H54 (cell line): ENCODE results near the gene TSPAN15.
A peak's percentile ranks its signal among the peaks of the same experiment; 100 is the strongest.

Experiments
- DNase-seq: peaks from one replicate; pipeline ENCODE4 v3.0.0; 2011; ENCODE audit warnings: low spot score, mixed read lengths; ENCODE audit not compliant: insufficient read length
- FAIRE-seq: peaks from 3 replicates; lab custom pipeline; 2011; peaks lifted over from hg19 to GRCh38; lab: Jason Lieb, UNC
- POLR2A ChIP-seq: IDR thresholded peaks from 2 replicates; pipeline ENCODE4 v1.6.1; 2011; ENCODE audit warnings: low read depth, mild to moderate bottlenecking, low read length

Gene TSPAN15

DNA sequence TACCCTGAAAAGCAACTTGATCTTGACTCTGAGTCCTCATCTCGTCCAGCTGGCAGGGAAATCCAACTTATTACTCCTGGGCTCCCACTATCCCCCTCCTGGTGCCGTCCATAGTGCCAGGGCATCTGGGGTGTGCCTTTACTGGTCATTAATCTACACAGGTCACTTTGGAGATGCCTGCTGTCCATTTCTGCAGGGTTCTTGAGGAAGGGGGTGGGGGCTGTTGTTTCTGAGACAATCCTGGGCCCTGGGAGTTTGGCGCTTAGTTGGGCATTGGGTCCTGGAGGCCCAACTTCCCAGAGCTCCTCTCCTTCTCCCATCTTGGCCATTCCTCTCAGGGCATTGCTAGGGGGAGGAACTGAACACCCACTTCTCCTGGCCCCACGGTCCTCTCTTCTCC, 28.6 kb upstream of the TSPAN15 start:
- no peak for FAIRE-seq
- DNase-seq = no peak
- no peak for TF ChIP-seq POLR2A

DNA sequence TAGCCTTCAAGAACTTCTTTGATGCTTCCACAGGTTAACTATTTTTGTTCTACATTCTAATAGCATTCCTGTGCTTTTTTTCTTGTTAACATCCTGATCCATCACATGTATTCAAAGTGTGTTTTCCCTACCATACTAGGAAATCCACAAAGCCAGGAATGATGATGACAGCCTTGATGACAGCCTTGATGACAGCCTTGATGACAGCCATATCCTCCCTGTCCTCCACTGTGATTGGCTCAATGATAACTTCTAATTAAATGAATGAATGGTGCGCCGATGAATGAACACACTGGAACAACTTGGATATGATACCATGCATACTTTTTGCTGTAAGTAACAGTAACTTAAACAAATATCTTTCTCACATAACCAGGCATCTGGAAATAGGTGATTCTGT, 26.2 kb upstream of the TSPAN15 start:
- no peak for TF ChIP-seq POLR2A
- no peak for FAIRE-seq
- no peak for DNase-seq

- no peak for DNase-seq
- no peak for TF ChIP-seq POLR2A
- no peak for FAIRE-seq
These were observed 25.6 kb upstream of the TSPAN15 start for GRCh38 chr10:69425511-69426298.

DNA sequence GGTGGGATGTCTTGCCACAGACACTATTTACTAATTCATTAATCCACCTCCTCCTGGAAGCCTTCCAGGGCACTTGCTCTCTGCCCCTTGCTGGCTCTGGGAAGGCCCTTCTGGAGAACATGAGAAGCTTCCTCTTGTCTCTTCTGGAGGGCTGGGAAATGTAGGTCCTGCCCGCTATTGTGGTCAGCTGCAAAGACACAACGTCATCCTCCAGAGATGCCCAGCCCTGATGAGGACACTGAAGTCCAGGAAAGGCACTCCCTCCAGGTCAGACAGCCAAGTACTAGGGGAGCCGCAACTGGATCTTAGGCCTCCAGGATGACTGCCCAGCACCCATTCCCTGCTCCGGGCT, 24.9 kb upstream of the TSPAN15 start:
- no peak for TF ChIP-seq POLR2A

DNA sequence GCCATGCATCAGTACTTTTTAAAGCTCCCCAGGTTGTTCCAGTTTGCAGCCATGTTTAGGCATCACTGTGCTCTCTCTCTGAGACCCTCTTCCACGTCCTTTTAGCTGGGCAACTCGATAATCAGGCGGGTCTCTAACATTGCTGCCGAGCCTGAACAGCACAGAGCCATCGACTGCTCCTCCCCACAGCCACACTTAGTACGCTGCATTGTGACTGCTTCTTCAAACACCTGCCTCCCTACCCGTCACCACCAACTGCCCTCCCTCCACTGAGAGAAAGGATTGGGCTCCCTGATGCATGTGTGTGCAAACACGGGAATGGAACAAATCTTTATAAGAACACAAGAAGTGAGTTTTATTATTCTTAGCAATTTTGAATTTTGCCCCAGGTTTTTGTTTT, 23.1 kb upstream of the TSPAN15 start:
- no peak for TF ChIP-seq POLR2A
- no peak for DNase-seq
- FAIRE-seq = no peak

More for the DNA sequence above, 24.9 kb upstream of the TSPAN15 start:
- FAIRE-seq (no peak), DNase-seq (no peak)

DNA sequence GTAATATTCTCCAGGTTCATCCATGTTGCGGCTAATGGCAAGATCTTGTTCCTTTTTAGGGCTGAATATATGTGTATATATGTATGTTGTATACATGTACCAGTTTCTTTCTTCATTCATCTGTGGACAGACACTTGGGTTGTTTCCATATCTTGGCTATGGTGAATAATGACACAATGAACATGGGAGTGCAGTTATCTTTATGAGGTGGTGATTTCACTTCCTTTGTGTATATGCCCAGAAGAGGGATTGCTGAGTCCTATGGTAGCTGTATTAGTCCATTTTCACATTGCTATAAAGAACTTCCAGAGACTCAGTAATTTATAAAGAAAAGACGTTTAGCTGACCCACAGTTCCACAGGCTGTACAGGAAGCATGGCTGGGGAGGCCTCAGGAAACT, 17.1 kb upstream of the TSPAN15 start:
- DNase-seq = no peak
- no peak for FAIRE-seq
- TF ChIP-seq POLR2A = no peak

- DNase-seq (no peak), FAIRE-seq (no peak)
- no peak for TF ChIP-seq POLR2A
These were observed 16.3 kb upstream of the TSPAN15 start for GRCh38 chr10:69434926-69435325.

DNA sequence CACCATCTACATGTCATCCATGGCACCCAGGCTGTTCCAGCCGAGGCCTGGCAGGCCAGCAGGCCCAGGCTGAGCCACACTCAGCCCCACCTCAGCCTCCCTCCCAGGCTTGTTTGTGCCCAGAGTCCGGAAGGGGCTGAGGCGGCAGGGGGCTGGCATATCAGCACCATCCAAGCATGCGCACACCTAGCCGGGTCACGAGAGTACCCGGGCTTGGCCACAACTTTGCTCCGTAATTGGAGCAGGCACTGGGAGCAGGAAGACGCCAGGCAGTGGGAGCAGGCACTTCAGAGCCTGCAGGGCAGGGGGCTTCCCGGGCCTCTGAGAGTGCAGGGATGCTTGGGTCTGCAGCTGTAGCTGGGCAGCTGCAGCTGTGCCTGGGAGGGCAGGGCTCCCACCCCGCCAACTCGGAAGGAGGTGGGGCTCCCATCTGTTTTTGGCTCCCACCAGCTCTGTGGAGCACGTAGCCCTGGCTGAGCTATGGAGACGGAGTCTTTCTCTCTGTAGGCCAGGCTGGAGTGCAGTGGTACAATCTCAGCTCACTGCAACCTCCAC, 15.2 kb upstream of the TSPAN15 start:
- no peak for TF ChIP-seq POLR2A
- FAIRE-seq (no peak), DNase-seq (no peak)

DNA sequence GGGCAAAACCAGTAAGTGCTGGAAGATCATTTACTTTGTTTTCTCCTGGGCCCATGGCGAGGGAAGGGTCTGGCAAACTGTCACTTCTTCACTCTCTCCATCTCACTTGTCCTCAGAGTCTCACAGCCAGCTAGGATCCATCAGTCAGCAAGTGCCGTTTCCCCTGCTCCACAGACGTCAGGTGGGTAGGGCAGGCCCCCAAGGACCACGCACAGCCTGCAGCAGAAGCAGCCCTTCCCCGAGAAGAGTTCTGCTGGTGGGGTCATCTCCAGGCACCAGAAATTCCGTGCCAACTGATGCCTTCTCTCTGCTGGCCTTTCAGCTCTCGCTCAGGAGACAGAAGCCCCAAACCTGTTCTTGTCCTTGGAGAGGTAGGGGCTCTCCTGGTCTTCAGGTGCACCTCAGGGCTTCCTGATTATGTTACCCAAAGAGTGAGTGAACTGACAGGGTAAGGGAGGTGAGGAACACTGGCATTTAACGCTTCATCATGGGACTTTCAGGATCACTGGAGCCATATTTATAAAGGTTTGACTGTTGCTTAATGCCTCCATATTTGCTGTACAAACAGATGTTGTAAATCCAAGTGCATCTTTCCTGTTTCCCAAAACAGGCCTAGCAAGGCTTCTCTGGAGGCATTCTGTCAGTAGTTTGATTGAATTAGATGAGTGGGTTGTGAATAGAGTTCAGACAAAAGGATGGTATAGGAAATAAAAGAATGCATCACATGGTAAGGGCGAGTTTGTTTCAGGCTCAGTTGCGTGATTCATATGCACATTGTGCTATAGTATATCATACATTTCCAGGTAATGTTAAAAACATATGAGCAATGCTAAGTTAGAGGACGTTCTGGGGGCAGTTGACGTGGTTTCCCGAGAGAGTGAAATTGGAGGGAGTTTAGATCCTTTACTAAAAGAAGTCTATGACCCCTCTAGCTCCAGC, 13.7 kb upstream of the TSPAN15 start:
- no peak for TF ChIP-seq POLR2A
- DNase-seq (no peak), FAIRE-seq (no peak)

DNA sequence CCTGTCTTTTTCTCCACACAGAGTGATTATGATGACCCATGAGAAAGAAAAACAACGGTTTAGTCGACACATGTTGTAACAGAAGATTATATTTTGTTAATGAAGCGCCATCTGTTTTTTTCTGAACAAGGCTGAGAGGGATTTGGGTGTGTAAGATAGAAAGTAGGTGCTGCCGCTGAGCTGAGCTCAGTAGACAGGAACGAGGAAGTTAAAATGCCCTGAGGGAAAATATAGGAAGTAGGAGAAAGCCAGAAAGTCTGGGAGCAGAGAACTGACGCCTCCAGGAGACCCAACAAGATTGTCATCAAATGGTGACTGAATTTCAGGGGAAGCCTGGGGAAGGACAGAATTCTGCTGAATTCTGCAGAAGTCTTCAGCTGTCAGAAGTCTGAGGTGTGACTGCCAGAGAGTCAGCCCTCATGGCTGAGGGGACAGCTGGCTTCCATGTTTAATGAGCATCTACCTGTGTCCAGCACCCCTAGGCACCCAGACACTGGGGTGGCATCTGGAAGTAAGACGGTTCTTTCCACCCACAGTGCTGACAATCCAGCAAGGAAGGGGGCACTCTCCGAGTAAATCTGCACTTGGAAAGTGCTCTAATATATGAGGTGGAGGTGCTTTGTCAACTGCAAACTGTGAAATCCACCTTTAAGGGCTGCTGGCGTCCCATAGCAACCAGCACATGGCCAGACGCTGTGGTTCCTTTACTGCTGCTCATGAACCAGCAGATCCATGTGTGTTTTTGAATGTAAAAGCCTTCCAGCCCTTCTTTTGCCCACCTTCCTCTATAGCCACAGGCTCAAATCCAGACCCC, 12.5 kb upstream of the TSPAN15 start:
- DNase-seq = peak; percentile 66
- peak; percentile 58 for FAIRE-seq
- no peak for TF ChIP-seq POLR2A

- FAIRE-seq = peak; percentile 73
- DNase-seq = peak; percentile 83
- no peak for TF ChIP-seq POLR2A
These were observed 11.9 kb upstream of the TSPAN15 start for GRCh38 chr10:69439350-69439739.

GRCh38 chr10:69439813-69440506, 11.3 kb upstream of the TSPAN15 start:
- FAIRE-seq (no peak), DNase-seq (no peak)
- no peak for TF ChIP-seq POLR2A

GRCh38 chr10:69443354-69443753, 7.9 kb upstream of the TSPAN15 start:
- no peak for TF ChIP-seq POLR2A
- FAIRE-seq = no peak
- DNase-seq = no peak
